IPS-18a (cell line): ENCODE data around the gene HNRNPLL.

Experiments
- H3K27ac ChIP-seq: one replicate; pipeline ENCODE4 v1.5.1; 2013; ENCODE audit warnings: low read length
- H3K27me3 ChIP-seq: one replicate; pipeline ENCODE4 v1.6.1; 2013; ENCODE audit warnings: mild to moderate bottlenecking, low read length; ENCODE audit not compliant: control insufficient read depth, insufficient read depth
- H3K36me3 ChIP-seq: one replicate; pipeline ENCODE4 v1.6.1; 2013; ENCODE audit warnings: low read depth, low read length; ENCODE audit not compliant: control insufficient read depth
- H3K4me1 ChIP-seq: one replicate; pipeline ENCODE4 v1.6.1; 2013; ENCODE audit warnings: low read depth, low read length; ENCODE audit not compliant: control insufficient read depth
- H3K4me3 ChIP-seq: one replicate; pipeline ENCODE4 v1.5.1; 2013; ENCODE audit warnings: low read length
- H3K9ac ChIP-seq: one replicate; pipeline ENCODE4 v1.6.1; 2013; ENCODE audit warnings: mild to moderate bottlenecking, low read length, moderate library complexity
- H3K9me3 ChIP-seq: one replicate; pipeline ENCODE4 v1.6.1; 2013; ENCODE audit warnings: low read depth, low read length; ENCODE audit not compliant: control insufficient read depth

HNRNPLL gene

GRCh38 chr2:38633895-38634294, 31.2 kb upstream of the HNRNPLL start:
- H3K4me1 ChIP-seq = no peaks in the 10 kb centered on the region

DNA sequence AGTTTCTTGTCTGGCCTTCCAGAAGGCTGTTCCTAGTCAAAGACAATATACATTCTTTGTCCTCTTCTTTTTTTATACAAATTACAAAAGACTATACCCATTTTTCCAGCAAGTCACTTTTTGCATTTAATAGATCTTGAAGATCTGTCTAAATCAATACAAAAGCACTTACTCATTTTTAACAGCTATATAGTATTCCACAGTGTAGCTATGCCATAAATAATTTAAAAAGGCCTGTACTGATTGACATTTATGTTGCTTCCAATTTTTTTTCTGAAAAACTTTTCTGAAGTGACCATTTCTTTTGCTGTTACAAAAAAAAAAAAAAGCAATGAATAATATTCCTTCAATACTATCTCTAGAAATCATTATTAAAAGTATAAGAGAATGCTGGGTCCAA, 30.3 kb upstream of the HNRNPLL start:
- H3K27me3 ChIP-seq = no peaks in the 10 kb centered on the region
- no peak overlapping the region for H3K4me3 ChIP-seq
- no peak overlapping the region for H3K27ac ChIP-seq
- H3K4me1 ChIP-seq = no peaks in the 10 kb centered on the region
- no peak overlapping the region for H3K9ac ChIP-seq
- no peaks in the 10 kb centered on the region for H3K9me3 ChIP-seq
- H3K36me3 ChIP-seq = no peaks in the 10 kb centered on the region

More at GRCh38 chr2:38633895-38634294, 31.2 kb upstream of the HNRNPLL start:
- H3K4me3 ChIP-seq = no peak overlapping the region
- no peak overlapping the region for H3K9ac ChIP-seq
- no peaks in the 10 kb centered on the region for H3K9me3 ChIP-seq
- no peaks in the 10 kb centered on the region for H3K27me3 ChIP-seq
- no peak overlapping the region for H3K27ac ChIP-seq
- H3K36me3 ChIP-seq = no peaks in the 10 kb centered on the region

DNA sequence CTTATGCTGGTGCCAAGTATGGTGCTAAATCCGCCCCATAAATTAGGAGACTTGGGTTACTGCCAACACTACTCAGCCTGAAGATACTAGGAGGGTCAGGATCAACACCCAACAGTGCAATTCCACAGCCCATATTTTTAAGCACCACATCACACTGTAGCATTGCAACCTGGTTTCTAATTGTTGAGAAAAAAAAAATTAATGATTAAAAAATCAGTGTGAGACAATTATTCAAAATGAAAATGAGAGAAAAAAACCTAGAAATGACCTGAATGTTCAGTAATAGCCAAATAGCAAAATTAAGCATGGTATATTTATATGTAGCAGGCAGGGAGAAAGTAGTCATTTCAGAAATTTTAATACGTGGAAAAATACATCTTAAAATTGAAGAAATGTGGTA, 29.2 kb upstream of the HNRNPLL start:
- Histone ChIP-seq H3K27me3 (no peaks in the 10 kb centered on the region), H3K4me1 (no peaks in the 10 kb centered on the region), H3K36me3 (no peaks in the 10 kb centered on the region), H3K4me3 (no peak overlapping the region), H3K27ac (no peak overlapping the region), H3K9me3 (no peaks in the 10 kb centered on the region), H3K9ac (no peak overlapping the region)

DNA sequence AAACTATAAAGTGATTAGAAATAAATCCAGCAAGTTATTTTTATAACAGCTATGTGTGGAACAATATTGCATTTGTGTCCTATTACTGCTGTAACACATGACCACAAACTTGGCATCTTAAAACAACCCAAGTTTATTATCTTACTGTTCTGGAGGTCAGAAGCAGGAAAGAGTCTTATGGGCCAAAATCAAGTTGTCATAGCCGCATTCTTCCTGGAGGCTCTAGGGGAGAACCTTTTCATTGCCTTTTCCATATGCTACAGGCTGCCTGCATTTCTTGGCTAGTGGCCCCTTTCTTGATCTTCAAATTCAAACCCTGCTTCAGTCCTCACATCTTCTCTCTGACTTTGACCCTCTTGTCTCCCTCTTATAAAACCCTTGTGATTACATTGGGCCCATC, 27.0 kb upstream of the HNRNPLL start:
- H3K36me3 ChIP-seq = no peaks in the 10 kb centered on the region
- H3K4me3 ChIP-seq = no peak overlapping the region
- H3K9me3 ChIP-seq = no peaks in the 10 kb centered on the region
- H3K27me3 ChIP-seq = no peaks in the 10 kb centered on the region
- H3K27ac ChIP-seq = no peak overlapping the region
- no peaks in the 10 kb centered on the region for H3K4me1 ChIP-seq
- H3K9ac ChIP-seq = no peak overlapping the region

- H3K4me3 ChIP-seq = no peak overlapping the region
- no peaks in the 10 kb centered on the region for H3K4me1 ChIP-seq
- no peak overlapping the region for H3K27ac ChIP-seq
- no peak overlapping the region for H3K9ac ChIP-seq
- no peaks in the 10 kb centered on the region for H3K36me3 ChIP-seq
- no peaks in the 10 kb centered on the region for H3K9me3 ChIP-seq
- H3K27me3 ChIP-seq = no peaks in the 10 kb centered on the region
Measured at GRCh38 chr2:38627391-38627790, 24.7 kb upstream of the HNRNPLL start.

GRCh38 chr2:38626326-38627035, 23.8 kb upstream of the HNRNPLL start:
- Histone ChIP-seq H3K27me3 (no peaks in the 10 kb centered on the region), H3K9ac (no peak overlapping the region), H3K27ac (no peak overlapping the region), H3K4me1 (no peaks in the 10 kb centered on the region), H3K9me3 (no peaks in the 10 kb centered on the region), H3K36me3 (no peaks in the 10 kb centered on the region), H3K4me3 (no peak overlapping the region)

- H3K4me3 ChIP-seq = no peak overlapping the region
- no peak overlapping the region for H3K27ac ChIP-seq
- H3K4me1 ChIP-seq = peaks cover 4% of the 10 kb centered on the region
- H3K36me3 ChIP-seq = no peaks in the 10 kb centered on the region
- H3K27me3 ChIP-seq = no peaks in the 10 kb centered on the region
- no peak overlapping the region for H3K9ac ChIP-seq
- no peaks in the 10 kb centered on the region for H3K9me3 ChIP-seq
Measured at GRCh38 chr2:38622210-38622609, 19.5 kb upstream of the HNRNPLL start.

- peaks cover 4% of the 10 kb centered on the region for H3K4me1 ChIP-seq
Measured at GRCh38 chr2:38621018-38621417, 18.3 kb upstream of the HNRNPLL start.

DNA sequence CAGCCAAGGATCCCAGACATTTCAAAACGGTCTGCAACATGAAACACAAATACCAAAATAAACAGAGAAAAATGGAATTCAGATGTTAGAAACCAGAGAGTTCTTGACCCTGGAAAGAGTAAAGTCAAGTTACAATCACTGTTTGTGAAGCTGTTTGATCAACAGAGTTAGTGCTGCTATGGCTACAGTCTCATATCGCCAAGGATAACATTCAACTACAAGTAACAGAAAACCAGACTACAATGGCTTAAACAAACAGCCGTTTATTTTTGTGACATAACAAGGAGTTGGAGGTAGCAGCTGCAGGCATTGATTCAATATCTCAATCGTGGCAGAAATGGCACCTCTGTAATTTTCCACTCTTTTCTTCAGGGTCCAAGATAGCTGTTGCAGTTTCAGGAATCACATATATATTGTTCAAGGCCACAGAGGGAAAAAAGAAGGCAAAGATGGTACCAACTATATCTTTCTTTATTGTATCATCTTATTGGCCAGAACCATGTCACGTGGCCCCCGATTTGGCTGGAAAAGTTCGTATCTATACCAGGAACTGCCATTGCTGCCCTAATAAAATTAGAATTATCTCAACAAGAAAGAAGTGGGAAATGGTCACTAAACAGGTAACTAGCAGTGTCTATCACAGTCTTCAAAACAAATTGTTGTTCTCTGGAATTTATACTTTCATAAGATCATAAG, 17.7 kb upstream of the HNRNPLL start:
- Histone ChIP-seq H3K9me3 (no peaks in the 10 kb centered on the region), H3K4me3 (no peak overlapping the region), H3K27me3 (no peaks in the 10 kb centered on the region), H3K36me3 (no peaks in the 10 kb centered on the region), H3K9ac (no peak overlapping the region), H3K4me1 (peaks cover 4% of the 10 kb centered on the region), H3K27ac (no peak overlapping the region)

More at GRCh38 chr2:38621018-38621417, 18.3 kb upstream of the HNRNPLL start:
- no peaks in the 10 kb centered on the region for H3K36me3 ChIP-seq
- no peaks in the 10 kb centered on the region for H3K9me3 ChIP-seq
- no peak overlapping the region for H3K4me3 ChIP-seq
- H3K27ac ChIP-seq = no peak overlapping the region
- no peaks in the 10 kb centered on the region for H3K27me3 ChIP-seq
- H3K9ac ChIP-seq = no peak overlapping the region

GRCh38 chr2:38619458-38620164, 16.9 kb upstream of the HNRNPLL start:
- Histone ChIP-seq H3K36me3 (no peaks in the 10 kb centered on the region), H3K4me1 (peaks cover 4% of the 10 kb centered on the region), H3K27ac (no peak overlapping the region), H3K9ac (no peak overlapping the region), H3K27me3 (no peaks in the 10 kb centered on the region), H3K9me3 (no peaks in the 10 kb centered on the region), H3K4me3 (no peak overlapping the region)

GRCh38 chr2:38617301-38617700, 14.6 kb upstream of the HNRNPLL start:
- Histone ChIP-seq H3K4me3 (no peak overlapping the region), H3K36me3 (no peaks in the 10 kb centered on the region), H3K4me1 (peaks cover 12% of the 10 kb centered on the region), H3K9ac (no peak overlapping the region), H3K9me3 (no peaks in the 10 kb centered on the region), H3K27ac (no peak overlapping the region), H3K27me3 (no peaks in the 10 kb centered on the region)
